Cardiac muscle cell (in vitro differentiated cells and primary cell): Measurements from ENCODE around the gene CD36. TPM values are rescaled to one million over a fixed set of nuclear protein-coding genes. Genes with fewer than 3 reads are reported as not detected.

Experiments used
- DNase-seq, 2 donors: peaks; one replicate each; pipeline versions ENCODE4 v3.0.0 to v3.0.0-alpha.2; 2010 to 2017; ENCODE audit warnings: low read depth in 1 of 2, low spot score in 1 of 2
- H3K27ac ChIP-seq: fragments of 200-600 bp; sonication (generic); 2 replicates; pipeline ENCODE4 v1.5.1; 2016
- H3K27me3 ChIP-seq: fragments of 200-600 bp; sonication (generic); 2 replicates; pipeline ENCODE4 v1.6.0; 2016; ENCODE audit warnings: control low read depth
- H3K36me3 ChIP-seq: fragments of 200-600 bp; sonication (generic); 2 replicates; pipeline ENCODE4 v1.5.1; 2016; ENCODE audit warnings: control low read depth
- H3K4me1 ChIP-seq: fragments of 200-600 bp; sonication (generic); 2 replicates; pipeline ENCODE4 v1.8.1; 2017; ENCODE audit warnings: low read depth, mild to moderate bottlenecking, mixed run types
- H3K4me3 ChIP-seq: fragments of 200-600 bp; sonication (generic); 2 replicates; pipeline ENCODE4 v1.5.1; 2016; ENCODE audit warnings: mild to moderate bottlenecking
- H3K9me3 ChIP-seq: fragments of 200-600 bp; sonication (generic); 2 replicates; pipeline ENCODE4 v1.5.1; 2017; ENCODE audit warnings: low read depth, mild to moderate bottlenecking, control low read depth
- polyA plus RNA-seq: library from polyadenylated mRNA; unstranded; fragments of >200 nt; fragmentation: Nextera tagmentation; extraction: Ambion mirVana; gene quantifications from 2 replicates; pipeline ENCODE4 v1.2.1, GENCODE V29; 2016
- total RNA-seq: library from RNA; depleted of rRNA; stranded (reverse); fragments of >200 nt; gene quantifications from 2 replicates; pipeline ENCODE4 v1.2.3, GENCODE V29; 2016
- TF ChIP-seq, protein P1 (sequence below): IDR thresholded peaks from 2 replicates; pipeline ENCODE4 v1.5.1; 2012; ENCODE audit warnings: low read depth, mild to moderate bottlenecking, low read length

Gene CD36
- total and polyA plus RNA-seq, 2 experiments from 2014 or later = 1.1 to 4.2 TPM

DNA sequence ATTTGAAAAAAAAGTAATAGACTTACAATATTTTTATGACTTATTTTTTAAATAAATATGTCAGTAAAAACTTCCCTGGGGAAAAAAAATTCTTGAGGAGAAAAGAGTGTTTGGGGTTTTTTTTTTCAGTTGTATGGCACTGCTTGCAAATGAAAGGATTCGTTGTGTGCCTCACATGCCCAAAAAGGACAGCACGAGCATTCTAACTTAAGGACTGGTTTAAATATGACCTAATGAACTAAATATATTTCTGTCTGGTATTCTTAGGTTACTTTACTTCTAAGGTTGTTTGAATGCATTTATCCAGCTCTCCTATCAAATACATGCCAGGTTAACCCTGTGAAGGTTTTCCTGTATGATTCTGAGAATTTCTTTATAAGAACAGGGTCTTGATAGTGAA lies 988 bp upstream of the CD36 start:
- H3K27ac ChIP-seq = no peak overlapping the region
- DNase-seq = no peak
- TF ChIP-seq, protein P1, sequence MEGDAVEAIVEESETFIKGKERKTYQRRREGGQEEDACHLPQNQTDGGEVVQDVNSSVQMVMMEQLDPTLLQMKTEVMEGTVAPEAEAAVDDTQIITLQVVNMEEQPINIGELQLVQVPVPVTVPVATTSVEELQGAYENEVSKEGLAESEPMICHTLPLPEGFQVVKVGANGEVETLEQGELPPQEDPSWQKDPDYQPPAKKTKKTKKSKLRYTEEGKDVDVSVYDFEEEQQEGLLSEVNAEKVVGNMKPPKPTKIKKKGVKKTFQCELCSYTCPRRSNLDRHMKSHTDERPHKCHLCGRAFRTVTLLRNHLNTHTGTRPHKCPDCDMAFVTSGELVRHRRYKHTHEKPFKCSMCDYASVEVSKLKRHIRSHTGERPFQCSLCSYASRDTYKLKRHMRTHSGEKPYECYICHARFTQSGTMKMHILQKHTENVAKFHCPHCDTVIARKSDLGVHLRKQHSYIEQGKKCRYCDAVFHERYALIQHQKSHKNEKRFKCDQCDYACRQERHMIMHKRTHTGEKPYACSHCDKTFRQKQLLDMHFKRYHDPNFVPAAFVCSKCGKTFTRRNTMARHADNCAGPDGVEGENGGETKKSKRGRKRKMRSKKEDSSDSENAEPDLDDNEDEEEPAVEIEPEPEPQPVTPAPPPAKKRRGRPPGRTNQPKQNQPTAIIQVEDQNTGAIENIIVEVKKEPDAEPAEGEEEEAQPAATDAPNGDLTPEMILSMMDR = no peak

DNA sequence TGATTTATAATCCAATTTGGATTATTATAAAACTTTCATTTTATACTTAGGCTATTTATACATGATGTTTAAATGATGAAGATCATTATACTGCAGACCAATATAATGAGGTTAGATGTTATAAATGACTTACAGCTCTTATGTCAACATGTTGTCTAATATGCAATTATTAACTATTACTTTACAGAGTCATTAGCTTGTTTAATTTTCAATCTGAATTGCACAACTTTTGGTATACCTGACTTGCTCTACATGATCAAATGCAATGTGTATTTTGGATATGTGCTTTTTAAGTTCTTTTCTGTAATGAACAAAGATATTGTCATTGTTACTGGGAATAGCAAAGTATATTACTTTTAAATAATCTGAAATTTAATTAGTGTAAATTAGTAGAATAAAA lies 569 bp downstream of the CD36 start:
- H3K27ac ChIP-seq = no peak overlapping the region
- no peaks in the 10 kb centered on the region for H3K27me3 ChIP-seq
- peaks cover 15% of the 10 kb centered on the region for H3K4me1 ChIP-seq
- no peaks in the 10 kb centered on the region for H3K9me3 ChIP-seq
- no peaks in the 10 kb centered on the region for H3K36me3 ChIP-seq
- no peak for DNase-seq
- TF ChIP-seq, protein P1 = no peak
- H3K4me3 ChIP-seq = no peak overlapping the region

More for the DNA sequence above, 988 bp upstream of the CD36 start:
- peaks cover 15% of the 10 kb centered on the region for H3K4me1 ChIP-seq
- H3K36me3 ChIP-seq = no peaks in the 10 kb centered on the region
- no peaks in the 10 kb centered on the region for H3K27me3 ChIP-seq
- no peaks in the 10 kb centered on the region for H3K9me3 ChIP-seq
- no peak overlapping the region for H3K4me3 ChIP-seq

DNA sequence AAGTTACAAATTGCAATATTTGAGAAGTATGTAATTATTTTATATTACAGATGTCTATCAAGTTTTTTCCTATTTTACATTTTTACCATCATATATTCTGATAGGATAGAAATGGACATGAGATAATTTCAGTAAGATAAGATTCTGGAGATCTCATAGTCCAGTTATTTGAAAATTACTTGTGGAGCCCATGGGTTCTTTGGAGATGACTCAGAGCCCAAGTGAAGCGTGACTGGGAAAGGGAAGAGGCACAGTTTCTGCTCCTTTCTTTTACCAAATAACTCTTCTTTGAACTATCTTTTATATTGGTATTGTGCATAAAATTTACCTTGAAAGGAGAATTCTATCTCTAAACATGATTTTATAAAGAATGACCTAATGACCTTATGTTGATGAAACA lies 2.4 kb downstream of the CD36 start:
- peak in 1 of 2 donors; percentile 46 for DNase-seq
- no peak overlapping the region for H3K4me3 ChIP-seq
- no peak overlapping the region for H3K27ac ChIP-seq

DNA sequence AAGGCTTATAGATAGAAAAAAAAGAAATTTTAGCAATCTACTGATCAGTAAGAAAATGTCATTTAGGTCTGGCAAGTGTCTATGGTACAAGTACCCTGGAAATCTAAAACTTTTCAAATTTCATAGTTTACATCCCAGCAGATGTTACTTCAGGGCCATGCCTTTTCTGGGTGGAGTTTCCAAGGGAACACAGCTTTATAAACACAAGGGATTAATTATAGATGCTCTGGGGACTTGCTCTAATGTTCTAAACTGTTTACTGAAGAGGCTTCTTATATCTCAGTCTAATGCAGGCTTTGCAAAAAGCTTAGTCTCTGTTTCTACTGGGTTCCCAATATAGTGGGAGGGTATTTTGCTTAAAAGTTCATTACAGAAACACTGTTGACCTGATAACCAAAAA lies 3.1 kb downstream of the CD36 start:
- H3K27ac ChIP-seq = no peak overlapping the region
- no peaks in the 10 kb centered on the region for H3K36me3 ChIP-seq
- no peaks in the 10 kb centered on the region for H3K9me3 ChIP-seq
- no peak overlapping the region for H3K4me3 ChIP-seq
- DNase-seq = no peak
- H3K4me1 ChIP-seq = peaks cover 14% of the 10 kb centered on the region
- TF ChIP-seq, protein P1 = no peak
- no peaks in the 10 kb centered on the region for H3K27me3 ChIP-seq

More for the DNA sequence above, 2.4 kb downstream of the CD36 start:
- Histone ChIP-seq H3K36me3 (no peaks in the 10 kb centered on the region), H3K9me3 (no peaks in the 10 kb centered on the region), H3K4me1 (peaks cover 15% of the 10 kb centered on the region), H3K27me3 (no peaks in the 10 kb centered on the region)
- TF ChIP-seq, protein P1 = no peak

DNA sequence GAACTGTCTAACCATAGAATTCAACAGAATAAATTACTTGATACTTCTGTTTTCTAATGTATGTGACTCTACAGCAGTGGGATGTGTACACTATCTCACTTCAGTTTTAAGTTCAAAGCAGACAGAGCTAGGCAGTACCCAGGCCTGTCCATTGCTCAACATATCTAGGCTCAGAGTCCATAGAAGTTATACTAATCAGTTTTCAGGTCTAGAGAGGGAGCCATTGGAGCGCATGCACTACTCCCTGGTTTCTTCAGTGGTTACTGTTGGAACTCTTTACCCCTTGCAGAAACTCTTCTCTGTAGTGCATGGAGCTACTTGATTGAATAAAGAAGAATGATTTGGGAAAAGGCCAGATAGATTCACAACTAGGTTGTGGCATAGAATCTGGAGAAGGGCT lies 4.4 kb downstream of the CD36 start:
- Histone ChIP-seq H3K4me1 (peaks cover under 1% of the 10 kb centered on the region), H3K9me3 (no peaks in the 10 kb centered on the region), H3K27me3 (no peaks in the 10 kb centered on the region), H3K36me3 (no peaks in the 10 kb centered on the region), H3K27ac (no peak overlapping the region), H3K4me3 (no peak overlapping the region)
- TF ChIP-seq, protein P1 = no peak
- no peak for DNase-seq
